ENCODE data around the gene DHX8.

The DHX8 gene

DNA sequence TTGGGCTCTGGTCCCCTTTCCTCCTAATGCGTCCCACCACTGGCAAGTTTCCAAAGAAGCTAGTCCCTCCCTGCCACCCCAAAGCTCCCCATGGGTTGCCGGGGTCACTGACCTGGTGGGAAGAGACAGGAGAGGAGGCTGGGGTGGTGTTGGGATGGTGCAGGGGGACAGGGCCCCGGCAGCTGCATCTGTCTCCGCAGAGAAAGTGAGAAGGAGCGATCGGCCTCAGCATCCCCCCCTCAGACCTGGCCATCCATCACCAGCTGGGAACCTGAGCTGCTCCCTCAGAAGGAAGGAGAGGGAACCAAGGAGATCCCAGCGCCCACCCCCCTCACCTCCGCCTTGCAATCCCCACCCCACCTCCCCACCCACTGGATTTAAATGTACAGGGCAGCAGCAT lies 59.1 kb downstream of the DHX8 start:
- TF ChIP-seq, protein P1, sequence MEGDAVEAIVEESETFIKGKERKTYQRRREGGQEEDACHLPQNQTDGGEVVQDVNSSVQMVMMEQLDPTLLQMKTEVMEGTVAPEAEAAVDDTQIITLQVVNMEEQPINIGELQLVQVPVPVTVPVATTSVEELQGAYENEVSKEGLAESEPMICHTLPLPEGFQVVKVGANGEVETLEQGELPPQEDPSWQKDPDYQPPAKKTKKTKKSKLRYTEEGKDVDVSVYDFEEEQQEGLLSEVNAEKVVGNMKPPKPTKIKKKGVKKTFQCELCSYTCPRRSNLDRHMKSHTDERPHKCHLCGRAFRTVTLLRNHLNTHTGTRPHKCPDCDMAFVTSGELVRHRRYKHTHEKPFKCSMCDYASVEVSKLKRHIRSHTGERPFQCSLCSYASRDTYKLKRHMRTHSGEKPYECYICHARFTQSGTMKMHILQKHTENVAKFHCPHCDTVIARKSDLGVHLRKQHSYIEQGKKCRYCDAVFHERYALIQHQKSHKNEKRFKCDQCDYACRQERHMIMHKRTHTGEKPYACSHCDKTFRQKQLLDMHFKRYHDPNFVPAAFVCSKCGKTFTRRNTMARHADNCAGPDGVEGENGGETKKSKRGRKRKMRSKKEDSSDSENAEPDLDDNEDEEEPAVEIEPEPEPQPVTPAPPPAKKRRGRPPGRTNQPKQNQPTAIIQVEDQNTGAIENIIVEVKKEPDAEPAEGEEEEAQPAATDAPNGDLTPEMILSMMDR (IDR thresholded peaks at IDR 0.05; ENCODE audit: insufficient read depth, low read length, poor library complexity, severe bottlenecking) = no peak
- Histone ChIP-seq H3K27me3 (replicated peaks; ENCODE audit: control insufficient read depth, insufficient read depth, low read length) (no peaks in the 10 kb centered on the region), H3K4me3 (replicated peaks; ENCODE audit: low read depth, low read length) (no peak overlapping the region), H3K36me3 (ENCODE audit: control insufficient read depth, insufficient read depth, low read length) (no peaks in the 10 kb centered on the region)
- DNase-seq (ENCODE audit: extremely low read depth, insufficient read length) = no peak

DNA sequence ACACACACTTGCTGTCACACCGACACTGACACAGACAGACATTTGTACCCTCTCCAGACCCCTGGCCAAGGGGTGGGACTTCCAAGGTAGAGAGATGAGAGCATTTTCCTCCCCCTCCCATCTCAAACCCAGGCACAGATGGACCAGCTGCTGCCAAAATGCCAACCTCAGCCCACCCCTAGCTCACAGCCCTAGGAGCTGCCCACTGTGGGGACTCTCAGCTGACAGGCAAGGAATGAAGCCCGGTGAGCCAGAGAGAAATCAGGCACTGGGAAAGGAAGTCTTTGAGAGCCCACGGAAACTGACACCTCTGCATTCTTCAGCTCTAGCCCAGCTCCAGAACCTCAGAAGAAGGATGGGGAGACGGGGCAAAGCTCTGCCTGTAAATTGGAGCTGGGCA lies 59.5 kb downstream of the DHX8 start:
- Histone ChIP-seq H3K36me3 (ENCODE audit: control insufficient read depth, insufficient read depth, low read length) (no peaks in the 10 kb centered on the region), H3K27me3 (replicated peaks; ENCODE audit: control insufficient read depth, insufficient read depth, low read length) (no peaks in the 10 kb centered on the region), H3K4me3 (replicated peaks; ENCODE audit: low read depth, low read length) (no peak overlapping the region)
- TF ChIP-seq, protein P1 (IDR thresholded peaks at IDR 0.05; ENCODE audit: insufficient read depth, low read length, poor library complexity, severe bottlenecking) = no peak
- DNase-seq (ENCODE audit: extremely low read depth, insufficient read length) = no peak

DNA sequence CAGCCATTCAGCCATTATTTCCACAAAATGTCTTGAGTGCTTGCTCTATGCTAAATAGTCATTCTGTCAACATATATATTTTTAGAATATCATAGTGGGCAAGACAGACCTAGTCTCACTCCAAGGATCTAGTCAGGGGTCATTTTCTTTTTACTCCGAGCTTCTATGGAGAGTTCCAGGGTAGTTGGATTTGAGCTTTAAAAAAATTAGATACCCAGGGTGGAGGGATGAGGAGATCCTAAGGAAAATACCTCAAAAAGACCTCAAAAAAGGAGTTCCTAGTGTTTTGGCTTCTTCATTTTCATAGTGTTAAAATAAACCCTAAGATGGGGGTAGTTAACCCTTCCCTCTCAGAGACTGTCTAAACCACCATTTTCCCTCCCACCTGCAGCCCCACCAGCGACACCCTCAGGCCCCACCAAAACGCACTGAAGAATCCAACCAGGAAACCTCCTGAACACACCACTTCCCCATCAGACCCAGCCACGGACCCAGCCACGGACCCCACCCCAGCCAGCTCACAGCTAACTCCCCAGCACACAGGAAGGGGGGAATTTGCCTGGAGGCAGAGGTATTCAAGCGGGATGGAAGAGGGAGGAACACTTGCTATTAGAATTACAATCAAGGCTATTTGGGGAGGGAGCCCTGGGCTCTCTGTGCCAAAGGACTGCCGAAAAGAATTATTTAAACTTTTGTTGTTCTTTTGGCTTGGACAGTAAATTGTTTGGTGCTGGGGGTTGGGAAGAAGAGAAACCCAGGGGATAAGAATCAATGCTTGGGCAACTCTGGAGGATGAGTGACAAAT lies 60.2 kb downstream of the DHX8 start:
- TF ChIP-seq, protein P1 (IDR thresholded peaks at IDR 0.05; ENCODE audit: insufficient read depth, low read length, poor library complexity, severe bottlenecking) = no peak
- H3K27me3 ChIP-seq (replicated peaks; ENCODE audit: control insufficient read depth, insufficient read depth, low read length) = no peaks in the 10 kb centered on the region
- no peaks in the 10 kb centered on the region for H3K36me3 ChIP-seq (ENCODE audit: control insufficient read depth, insufficient read depth, low read length)
- no peak overlapping the region for H3K4me3 ChIP-seq (replicated peaks; ENCODE audit: low read depth, low read length)
- no peak for DNase-seq (ENCODE audit: extremely low read depth, insufficient read length)

DNA sequence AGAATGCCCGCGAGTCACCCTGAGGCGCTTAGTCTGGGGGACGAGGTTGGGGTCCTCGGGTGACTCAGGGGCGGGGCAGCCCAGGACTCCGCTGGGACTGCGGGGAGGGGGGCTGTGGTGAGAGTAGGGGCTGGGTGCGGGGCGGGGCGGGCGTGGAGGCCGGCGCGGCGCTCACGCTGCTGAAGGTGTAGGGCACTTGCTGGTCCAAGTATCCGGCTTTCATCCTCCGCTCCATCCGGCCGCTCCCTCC lies 61.5 kb downstream of the DHX8 start:
- no peak for DNase-seq (ENCODE audit: extremely low read depth, insufficient read length)
- TF ChIP-seq, protein P1 (IDR thresholded peaks at IDR 0.05; ENCODE audit: insufficient read depth, low read length, poor library complexity, severe bottlenecking) = no peak
- Histone ChIP-seq H3K4me3 (replicated peaks; ENCODE audit: low read depth, low read length) (peak overlapping the region; percentile 69), H3K27me3 (replicated peaks; ENCODE audit: control insufficient read depth, insufficient read depth, low read length) (no peaks in the 10 kb centered on the region), H3K36me3 (ENCODE audit: control insufficient read depth, insufficient read depth, low read length) (no peaks in the 10 kb centered on the region)

DNA sequence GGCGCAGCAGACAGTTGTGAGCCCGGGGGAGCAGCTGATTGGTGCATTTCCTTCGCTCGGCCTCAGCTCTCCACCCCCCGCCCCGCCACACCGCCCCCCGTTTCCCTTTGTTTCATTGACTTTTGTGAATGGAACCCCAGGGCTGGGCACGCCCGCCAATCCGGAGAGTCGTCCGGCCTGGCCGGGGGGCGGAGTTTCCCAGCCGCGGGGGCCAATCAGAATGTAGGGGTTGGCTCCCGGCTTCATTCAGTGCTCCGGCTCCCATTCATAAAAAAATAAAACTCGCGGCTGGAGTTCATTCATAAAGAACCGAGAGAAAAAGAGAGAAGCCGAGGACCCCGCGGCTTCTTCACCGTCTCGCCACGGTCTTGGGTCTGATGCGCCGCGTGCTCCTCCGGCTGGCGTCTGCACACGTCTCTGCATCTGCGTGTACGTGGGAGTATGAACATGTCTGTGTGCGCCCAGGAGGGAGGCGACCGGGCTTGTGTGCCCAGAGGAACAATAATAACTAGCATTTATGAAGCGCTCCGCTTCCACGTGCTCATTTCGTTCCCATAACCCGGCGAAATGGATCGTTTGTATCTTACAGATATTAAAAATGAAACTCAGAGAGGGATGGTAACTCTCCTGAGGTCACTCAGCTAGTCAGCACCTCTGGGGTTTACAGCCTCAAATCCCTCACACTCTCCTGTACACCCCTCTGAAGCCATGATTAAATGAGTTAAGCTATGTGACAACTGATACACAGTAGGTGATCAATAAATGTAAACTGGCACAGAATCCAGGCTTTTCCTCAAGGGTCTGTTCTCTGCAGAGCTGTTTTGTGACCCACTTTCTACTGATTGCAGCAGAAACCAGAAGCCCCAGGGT lies 62.8 kb downstream of the DHX8 start, which contains the start of gene ETV4:
Gene ETV4, minus strand, starts transcription at position 22 of the 870 bp plus-strand sequence. CDS start 723 bp downstream, outside the sequence.
- DNase-seq (ENCODE audit: extremely low read depth, insufficient read length) = peak; percentile 93
- TF ChIP-seq, protein P1 (IDR thresholded peaks at IDR 0.05; ENCODE audit: insufficient read depth, low read length, poor library complexity, severe bottlenecking) = no peak
- Histone ChIP-seq H3K36me3 (ENCODE audit: control insufficient read depth, insufficient read depth, low read length) (no peaks in the 10 kb centered on the region), H3K27me3 (replicated peaks; ENCODE audit: control insufficient read depth, insufficient read depth, low read length) (no peaks in the 10 kb centered on the region), H3K4me3 (replicated peaks; ENCODE audit: low read depth, low read length) (peak within 1 kb of the TSS; percentile 69)
